Pons (tissue), 1 donor: Measurements from ENCODE around the gene NUDT2.
A peak's percentile ranks its signal among the peaks of the same experiment; 100 is the strongest.
"Not testable (repeated sequence)": the region's sequence is repeated elsewhere in the genome, so short reads cannot be mapped to it uniquely, and the experiment has no call there.

Experiments
- DNase-seq: peaks from one replicate; pipeline ENCODE4 v3.0.0-alpha.2; 2016; ENCODE audit warnings: low spot score

NUDT2 gene

GRCh38 chr9:34335376-34335775 is 6.0 kb downstream of the NUDT2 start:
- DNase-seq: peak; percentile 34

DNA sequence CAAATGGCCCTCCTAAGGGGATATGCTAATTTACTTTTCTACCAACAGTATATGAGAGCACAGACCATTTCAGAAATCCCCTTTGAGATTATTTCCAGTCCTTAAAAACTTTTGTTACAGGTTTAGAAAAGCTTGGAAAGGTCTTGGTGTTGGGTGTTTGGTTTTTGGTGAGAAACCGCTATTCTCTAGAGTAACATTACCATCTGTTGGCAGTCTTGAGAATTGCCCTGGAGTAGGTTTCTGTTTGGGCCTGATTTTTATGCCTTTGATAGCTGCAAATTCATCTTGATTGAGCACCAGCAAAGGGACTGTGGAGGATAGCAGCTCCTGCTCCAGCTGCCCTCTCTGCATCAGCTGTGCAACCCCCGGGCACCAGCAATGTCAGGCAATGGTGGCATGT is 8.0 kb downstream of the NUDT2 start:
- DNase-seq: peak; percentile 37

- DNase-seq: not testable (repeated sequence)
Observed at GRCh38 chr9:34338079-34338478, 8.7 kb downstream of the NUDT2 start.

GRCh38 chr9:34338665-34339385 is 9.5 kb downstream of the NUDT2 start:
- DNase-seq: peak; percentile 83

- no peak for DNase-seq
Observed at GRCh38 chr9:34341659-34342295, 12.4 kb downstream of the NUDT2 start.

DNA sequence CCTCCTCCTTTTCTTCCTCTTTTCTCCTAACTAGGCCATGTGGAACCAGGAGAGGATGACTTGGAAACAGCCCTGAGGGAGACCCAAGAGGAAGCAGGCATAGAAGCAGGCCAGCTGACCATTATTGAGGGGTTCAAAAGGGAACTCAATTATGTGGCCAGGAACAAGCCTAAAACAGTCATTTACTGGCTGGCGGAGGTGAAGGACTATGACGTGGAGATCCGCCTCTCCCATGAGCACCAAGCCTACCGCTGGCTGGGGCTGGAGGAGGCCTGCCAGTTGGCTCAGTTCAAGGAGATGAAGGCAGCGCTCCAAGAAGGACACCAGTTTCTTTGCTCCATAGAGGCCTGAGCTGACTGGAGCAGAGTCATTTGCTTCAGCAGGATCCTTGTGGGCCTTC is 13.7 kb downstream of the NUDT2 start:
- DNase-seq: peak; percentile 71

DNA sequence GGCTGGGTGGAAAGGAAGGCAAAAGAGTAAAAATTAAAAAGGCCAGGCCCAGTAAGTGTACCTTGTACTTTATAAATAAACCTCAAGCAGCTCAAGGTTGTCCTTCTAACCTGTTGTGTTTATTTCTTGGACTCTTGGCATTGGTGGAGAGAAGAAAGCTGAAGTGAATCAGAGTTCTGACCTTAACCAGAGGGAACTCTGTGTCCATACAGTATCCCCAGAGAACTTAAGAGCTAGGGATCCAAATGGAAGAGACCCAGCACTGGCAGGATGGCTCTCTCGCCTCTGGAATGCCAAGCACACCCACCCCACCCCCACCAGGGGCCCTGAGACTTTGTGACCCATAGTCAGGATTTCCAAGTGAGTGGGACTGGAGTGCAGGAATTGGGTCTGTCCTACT is 14.2 kb downstream of the NUDT2 start:
- no peak for DNase-seq

GRCh38 chr9:34346873-34347799 is 17.8 kb downstream of the NUDT2 start:
- DNase-seq: no peak

DNA sequence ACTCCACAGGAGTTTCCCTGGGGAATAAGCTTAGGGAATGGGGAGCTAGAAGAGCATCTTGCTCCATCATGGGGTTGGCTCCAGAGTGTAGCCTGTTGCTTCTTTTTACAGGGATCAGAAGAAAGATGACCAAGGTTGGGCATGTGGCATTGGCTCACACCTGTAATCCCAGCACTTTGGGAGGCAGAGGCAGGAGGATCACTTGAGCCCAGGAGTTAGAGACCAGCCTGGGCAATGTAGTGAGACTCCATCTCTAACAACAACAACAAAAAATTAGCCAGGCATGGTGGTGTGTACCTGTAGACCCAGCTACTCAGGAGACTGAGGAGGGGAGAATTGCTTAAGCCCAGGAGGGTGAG is 18.4 kb downstream of the NUDT2 start:
- DNase-seq: no peak

GRCh38 chr9:34349324-34349723 is 20.0 kb downstream of the NUDT2 start:
- DNase-seq: no peak

GRCh38 chr9:34352122-34352652 is 22.8 kb downstream of the NUDT2 start:
- not testable (repeated sequence) for DNase-seq

DNA sequence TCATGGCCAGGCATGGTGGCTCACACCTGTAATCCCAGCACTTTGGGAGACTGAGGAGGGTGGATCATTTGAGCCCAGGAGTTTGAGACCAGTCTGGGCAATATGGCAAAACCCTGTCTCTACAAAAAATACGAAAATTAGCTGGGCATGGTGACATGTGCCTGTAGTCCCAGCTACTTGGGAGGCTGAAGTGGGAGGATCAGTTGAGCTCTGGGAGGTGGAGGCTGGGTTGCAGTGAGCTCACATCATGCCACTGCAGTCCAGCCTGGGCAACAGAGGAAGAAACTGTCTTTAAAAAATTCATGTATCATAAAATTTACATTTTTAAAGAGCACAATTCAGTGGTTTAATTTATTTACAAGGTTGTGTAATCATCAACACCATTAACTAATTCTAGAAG is 23.6 kb downstream of the NUDT2 start:
- DNase-seq: not testable (repeated sequence)

- DNase-seq: no peak
Observed at GRCh38 chr9:34362614-34363214, 33.3 kb downstream of the NUDT2 start.

DNA sequence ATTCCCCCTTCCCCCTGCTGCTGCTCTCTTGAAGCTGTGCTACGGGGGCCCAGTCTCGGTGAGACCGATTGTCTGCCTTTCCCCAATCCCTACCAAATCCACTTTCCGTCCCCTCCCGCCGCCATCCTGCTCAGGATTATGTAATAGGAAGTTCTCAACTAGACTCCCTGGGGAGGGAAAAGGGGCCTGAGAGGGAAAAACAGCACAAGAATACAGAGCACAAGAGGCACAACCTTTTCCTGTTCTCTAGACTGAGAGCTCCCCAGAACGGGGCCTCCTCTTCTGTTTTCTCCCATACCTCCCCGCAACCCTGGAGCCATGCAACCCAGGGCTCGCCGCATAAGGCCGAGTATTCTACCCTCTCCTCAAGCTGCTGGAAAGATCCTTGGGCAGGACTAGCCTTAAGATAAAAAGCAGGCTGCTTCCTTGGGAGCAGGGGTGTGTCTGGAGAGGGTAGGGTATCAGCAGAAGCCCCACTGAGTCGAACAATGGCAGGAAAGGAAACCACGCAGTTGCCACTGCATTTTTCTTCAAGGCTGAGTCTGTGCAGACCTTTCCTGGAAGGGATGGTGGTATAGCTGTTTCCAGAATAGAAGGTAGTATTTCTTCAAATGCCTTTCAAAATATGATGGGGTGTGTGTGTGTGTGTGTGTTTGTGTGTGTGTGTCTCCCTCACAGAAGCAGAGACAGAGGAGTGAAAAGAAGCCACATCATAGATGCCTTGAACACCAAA is 34.4 kb downstream of the NUDT2 start:
- DNase-seq: no peak

DNA sequence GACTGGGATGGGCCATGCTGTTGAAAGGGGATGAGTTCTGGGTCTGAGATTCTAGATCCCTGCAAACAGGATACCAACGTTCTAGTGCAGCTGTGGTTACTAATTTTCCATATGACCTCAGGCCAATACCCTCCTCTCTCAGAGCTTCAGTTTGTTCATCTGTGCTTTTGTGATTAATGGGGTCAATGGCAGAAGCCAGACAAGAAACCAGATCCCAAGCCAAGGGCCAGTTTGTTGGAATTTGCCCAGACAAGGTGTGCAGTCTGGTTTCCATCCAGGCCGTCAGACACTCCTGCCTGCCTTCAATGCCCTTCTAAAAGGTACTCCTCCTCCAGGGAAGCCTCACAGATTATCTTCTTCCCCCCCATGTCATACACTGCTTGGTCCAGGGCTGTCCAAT is 35.9 kb downstream of the NUDT2 start:
- no peak for DNase-seq

DNA sequence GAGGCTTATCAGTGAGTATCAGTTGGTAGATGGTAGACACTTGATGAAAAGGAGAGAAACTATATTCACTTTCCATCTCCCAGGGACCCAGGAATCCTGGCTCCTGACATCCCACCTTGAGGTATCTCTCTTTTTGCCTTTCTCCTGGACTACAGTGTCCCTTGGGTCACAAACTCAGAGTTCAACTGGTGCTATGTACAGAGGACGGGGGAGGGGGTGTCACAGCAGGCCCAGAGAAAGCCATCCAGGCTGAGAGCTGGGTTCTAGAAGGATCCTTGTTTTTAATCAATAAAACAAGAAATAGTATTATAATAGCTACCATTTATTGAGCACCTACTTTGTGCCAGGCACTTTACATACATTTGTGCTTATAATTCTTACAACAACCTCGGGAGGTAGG is 37.0 kb downstream of the NUDT2 start:
- no peak for DNase-seq

- DNase-seq: not testable (repeated sequence)
Observed at GRCh38 chr9:34367751-34368410, 38.5 kb downstream of the NUDT2 start.

GRCh38 chr9:34368796-34369195 is 39.4 kb downstream of the NUDT2 start:
- not testable (repeated sequence) for DNase-seq

DNA sequence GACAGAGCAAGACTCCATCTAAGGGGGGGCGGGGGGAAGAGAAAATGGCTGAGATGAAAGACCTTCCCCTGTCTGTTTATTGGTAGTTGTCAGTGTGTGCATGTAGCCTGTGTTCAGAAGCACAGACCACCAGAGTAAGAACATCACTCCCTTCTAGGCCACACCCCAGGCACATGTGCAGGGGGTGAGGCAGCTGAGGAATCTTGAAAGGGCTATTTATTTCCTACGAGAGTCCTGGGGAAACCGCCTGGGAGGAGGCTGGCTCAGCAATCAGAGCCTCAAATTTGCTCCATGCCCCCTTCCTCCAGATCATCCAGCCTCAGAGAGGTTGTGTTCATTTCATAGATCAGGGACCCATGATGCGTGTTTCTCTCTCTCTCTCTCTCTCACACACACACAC is 40.3 kb downstream of the NUDT2 start:
- no peak for DNase-seq

DNA sequence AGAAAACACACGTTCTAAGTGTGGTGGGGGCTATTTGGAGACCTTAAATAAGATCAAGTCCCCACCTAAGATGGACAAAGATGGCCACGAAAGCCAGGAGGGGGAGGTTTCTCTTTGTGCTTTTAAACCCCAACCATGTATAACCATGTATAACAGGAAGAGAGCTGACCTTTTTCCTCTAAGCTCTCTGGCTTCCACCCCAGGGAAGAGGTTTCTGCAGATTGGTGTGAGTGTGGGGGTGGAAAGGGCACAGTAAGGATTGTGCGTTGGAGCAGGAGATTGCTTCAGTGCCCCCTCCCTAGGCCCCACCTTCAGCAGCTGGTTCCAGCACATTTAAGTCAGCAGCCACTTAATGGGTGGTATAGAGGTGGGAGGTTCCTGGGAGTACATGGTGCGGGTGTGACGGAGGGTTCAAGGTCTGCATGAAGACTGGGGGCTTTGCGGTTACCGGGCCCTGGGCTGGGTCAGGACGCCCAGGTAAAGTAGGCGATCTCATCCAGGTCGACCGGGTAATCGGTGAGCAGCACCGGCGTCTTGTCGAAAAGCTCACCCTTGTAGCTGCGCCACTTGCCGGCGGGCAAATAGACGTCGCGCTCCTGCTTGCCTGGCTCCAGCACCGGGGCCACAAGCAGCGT is 41.1 kb downstream of the NUDT2 start:
- DNase-seq: no peak
